Activated CD4-positive, alpha-beta memory T cell treated with anti-CD3 and anti-CD28 coated beads for 36 hours (primary cell): ENCODE results near the gene CA5A. TPM values are rescaled to one million over a fixed set of nuclear protein-coding genes. Genes with fewer than 3 reads are reported as not detected.
A peak's percentile ranks its signal among the peaks of the same experiment; 100 is the strongest.

Source experiments
- CTCF ChIA-PET: fragments of 350-600 bp; sonication (Branson Sonifier 250); formaldehyde crosslinking; loops from one replicate; lab custom pipeline; 2021; ENCODE audit warnings: antibody characterized with exemption, inconsistent platforms; lab: Charles Lee
- POLR2A ChIA-PET: fragments of 350-600 bp; sonication (Branson Sonifier 250); formaldehyde crosslinking; loops from one replicate; lab custom pipeline; 2021; ENCODE audit warnings: antibody characterized with exemption; lab: Charles Lee
- DNase-seq: peaks from one replicate; pipeline ENCODE4 v3.0.0-alpha.2; 2020
- H3K27ac Mint-ChIP-seq: one replicate; pipeline ENCODE4 v1.8.0; 2021; ENCODE audit warnings: mixed read lengths
- H3K27me3 Mint-ChIP-seq: one replicate; pipeline ENCODE4 v1.8.0; 2021; ENCODE audit warnings: mixed read lengths
- H3K36me3 Mint-ChIP-seq: one replicate; pipeline ENCODE4 v1.8.0; 2021; ENCODE audit warnings: mixed read lengths
- H3K4me1 Mint-ChIP-seq: one replicate; pipeline ENCODE4 v1.8.0; 2021; ENCODE audit warnings: low read depth, mixed read lengths
- H3K4me3 Mint-ChIP-seq: one replicate; pipeline ENCODE4 v1.8.0; 2021; ENCODE audit warnings: mild to moderate bottlenecking, mixed read lengths
- H3K9me3 Mint-ChIP-seq: one replicate; pipeline ENCODE4 v1.8.0; 2021; ENCODE audit warnings: mixed read lengths
- intact Hi-C: fragments of 100-400 bp; cut with micrococcal nuclease; formaldehyde crosslinking; loops from one replicate; pipeline ENCODE4 v1.15.1; 2023
- total RNA-seq, 2 experiments: library from RNA; stranded (reverse); gene quantifications; one replicate each; pipeline ENCODE4 v1.2.3, GENCODE V29; 2021

CA5A gene
- total RNA-seq, 2 experiments from 2014 or later: not detected

- no peaks in the 10 kb centered on the region for H3K36me3 Mint-ChIP-seq
- DNase-seq: no peak
- POLR2A ChIA-PET: interaction anchor here (0.9 kb wide), 1 partner anchor 162 kb away, joined by 3 read pairs; the partner anchor contains the start of gene KLHDC4
- no peak overlapping the region for H3K4me3 Mint-ChIP-seq
- H3K27ac Mint-ChIP-seq: no peak overlapping the region
- H3K4me1 Mint-ChIP-seq: peaks cover 6% of the 10 kb centered on the region
- intact Hi-C loops: no loop called here
- no peaks in the 10 kb centered on the region for H3K27me3 Mint-ChIP-seq
- CTCF ChIA-PET: interaction anchor here (0.5 to 0.6 kb wide), 2 partner anchors 552 to 763 kb away, joined by 3 to 4 read pairs; no protein-coding TSS in a partner anchor
- H3K9me3 Mint-ChIP-seq: no peaks in the 10 kb centered on the region
Observed at GRCh38 chr16:87927195-87927562, 9.2 kb downstream of the CA5A start.

- H3K36me3 Mint-ChIP-seq: no peaks in the 10 kb centered on the region
- intact Hi-C loops: no loop called here
- CTCF ChIA-PET: interaction anchor here (0.5 kb wide), 1 partner anchor 553 kb away, joined by 3 read pairs; no protein-coding TSS in a partner anchor
- H3K4me3 Mint-ChIP-seq: no peak overlapping the region
- POLR2A ChIA-PET: interaction anchor here (0.9 kb wide), 1 partner anchor 161 kb away, joined by 3 read pairs; the partner anchor contains the start of gene KLHDC4
- DNase-seq: peak; percentile 43
- H3K4me1 Mint-ChIP-seq: peaks cover 6% of the 10 kb centered on the region
- no peaks in the 10 kb centered on the region for H3K27me3 Mint-ChIP-seq
- H3K9me3 Mint-ChIP-seq: no peaks in the 10 kb centered on the region
- H3K27ac Mint-ChIP-seq: no peak overlapping the region
Observed at GRCh38 chr16:87926246-87927194, 9.8 kb downstream of the CA5A start.

GRCh38 chr16:87924811-87925670, 11.3 kb downstream of the CA5A start:
- Mint-ChIP-seq H3K4me1 (peaks cover 6% of the 10 kb centered on the region), H3K36me3 (no peaks in the 10 kb centered on the region), H3K4me3 (no peak overlapping the region), H3K27ac (no peak overlapping the region), H3K9me3 (no peaks in the 10 kb centered on the region), H3K27me3 (no peaks in the 10 kb centered on the region)
- intact Hi-C loops: no loop called here
- DNase-seq: no peak
- ChIA-PET POLR2A (no interaction called here), CTCF (no interaction called here)

GRCh38 chr16:87924041-87924810, 12.1 kb downstream of the CA5A start:
- H3K4me1 Mint-ChIP-seq: peaks cover 6% of the 10 kb centered on the region
- intact Hi-C loops: no loop called here
- CTCF ChIA-PET: no interaction called here
- no peaks in the 10 kb centered on the region for H3K9me3 Mint-ChIP-seq
- no peak for DNase-seq
- POLR2A ChIA-PET: no interaction called here
- no peaks in the 10 kb centered on the region for H3K36me3 Mint-ChIP-seq
- no peaks in the 10 kb centered on the region for H3K27me3 Mint-ChIP-seq
- no peak overlapping the region for H3K4me3 Mint-ChIP-seq
- H3K27ac Mint-ChIP-seq: no peak overlapping the region

GRCh38 chr16:87922250-87922871, 14.0 kb downstream of the CA5A start:
- H3K4me1 Mint-ChIP-seq: peaks cover 6% of the 10 kb centered on the region
- peaks cover 7% of the 10 kb centered on the region for H3K27me3 Mint-ChIP-seq
- intact Hi-C loops: no loop called here
- POLR2A ChIA-PET: no interaction called here
- no peak overlapping the region for H3K27ac Mint-ChIP-seq
- H3K36me3 Mint-ChIP-seq: no peaks in the 10 kb centered on the region
- DNase-seq: no peak
- CTCF ChIA-PET: no interaction called here
- no peak overlapping the region for H3K4me3 Mint-ChIP-seq
- no peaks in the 10 kb centered on the region for H3K9me3 Mint-ChIP-seq

- ChIA-PET CTCF (no interaction called here), POLR2A (no interaction called here)
- Mint-ChIP-seq H3K4me1 (peaks cover 2% of the 10 kb centered on the region), H3K27me3 (peaks cover 7% of the 10 kb centered on the region), H3K9me3 (no peaks in the 10 kb centered on the region), H3K4me3 (no peak overlapping the region), H3K27ac (no peak overlapping the region), H3K36me3 (no peaks in the 10 kb centered on the region)
- DNase-seq: no peak
- intact Hi-C loops: no loop called here
Observed at GRCh38 chr16:87921236-87921773, 15.0 kb downstream of the CA5A start.

- POLR2A ChIA-PET: no interaction called here
- peaks cover 8% of the 10 kb centered on the region for H3K27me3 Mint-ChIP-seq
- intact Hi-C loops: no loop called here
Observed at GRCh38 chr16:87919681-87919994, 16.7 kb downstream of the CA5A start.

GRCh38 chr16:87918866-87919680, 17.3 kb downstream of the CA5A start:
- H3K27me3 Mint-ChIP-seq: peaks cover 8% of the 10 kb centered on the region
- H3K36me3 Mint-ChIP-seq: no peaks in the 10 kb centered on the region
- intact Hi-C loops: no loop called here
- POLR2A ChIA-PET: no interaction called here
- CTCF ChIA-PET: no interaction called here
- no peaks in the 10 kb centered on the region for H3K9me3 Mint-ChIP-seq
- H3K4me1 Mint-ChIP-seq: no peaks in the 10 kb centered on the region
- DNase-seq: no peak
- H3K27ac Mint-ChIP-seq: no peak overlapping the region
- H3K4me3 Mint-ChIP-seq: no peak overlapping the region

More at GRCh38 chr16:87919681-87919994, 16.7 kb downstream of the CA5A start:
- Mint-ChIP-seq H3K9me3 (no peaks in the 10 kb centered on the region), H3K4me3 (no peak overlapping the region), H3K27ac (no peak overlapping the region), H3K4me1 (no peaks in the 10 kb centered on the region), H3K36me3 (no peaks in the 10 kb centered on the region)
- DNase-seq: no peak
- CTCF ChIA-PET: no interaction called here

GRCh38 chr16:87918338-87918737, 18.0 kb downstream of the CA5A start:
- Mint-ChIP-seq H3K9me3 (no peaks in the 10 kb centered on the region), H3K36me3 (no peaks in the 10 kb centered on the region), H3K4me1 (no peaks in the 10 kb centered on the region), H3K27ac (no peak overlapping the region), H3K27me3 (peaks cover 8% of the 10 kb centered on the region), H3K4me3 (no peak overlapping the region)
- intact Hi-C loops: no loop called here
- POLR2A ChIA-PET: no interaction called here
- CTCF ChIA-PET: no interaction called here
- no peak for DNase-seq

GRCh38 chr16:87917503-87917902, 18.8 kb downstream of the CA5A start:
- intact Hi-C loops: no loop called here
- CTCF ChIA-PET: no interaction called here
- Mint-ChIP-seq H3K27me3 (peaks cover 8% of the 10 kb centered on the region), H3K4me3 (no peak overlapping the region), H3K36me3 (no peaks in the 10 kb centered on the region), H3K9me3 (no peaks in the 10 kb centered on the region), H3K4me1 (no peaks in the 10 kb centered on the region), H3K27ac (no peak overlapping the region)
- POLR2A ChIA-PET: no interaction called here
- no peak for DNase-seq
